Measurements from ENCODE around the gene STOML3. TPM values are rescaled to one million over a fixed set of nuclear protein-coding genes. Genes with fewer than 3 reads are reported as not detected.

The STOML3 gene
- polyA plus RNA-seq, 1 of the 3 experiments (the other 2 are of a cell fraction), result not detected

GRCh38 chr13:39037880-39038568 is 47.4 kb upstream of the STOML3 start, which contains the start of the genes NHLRC3 and PROSER1 (continued):
- TF ChIP-seq, protein P1, sequence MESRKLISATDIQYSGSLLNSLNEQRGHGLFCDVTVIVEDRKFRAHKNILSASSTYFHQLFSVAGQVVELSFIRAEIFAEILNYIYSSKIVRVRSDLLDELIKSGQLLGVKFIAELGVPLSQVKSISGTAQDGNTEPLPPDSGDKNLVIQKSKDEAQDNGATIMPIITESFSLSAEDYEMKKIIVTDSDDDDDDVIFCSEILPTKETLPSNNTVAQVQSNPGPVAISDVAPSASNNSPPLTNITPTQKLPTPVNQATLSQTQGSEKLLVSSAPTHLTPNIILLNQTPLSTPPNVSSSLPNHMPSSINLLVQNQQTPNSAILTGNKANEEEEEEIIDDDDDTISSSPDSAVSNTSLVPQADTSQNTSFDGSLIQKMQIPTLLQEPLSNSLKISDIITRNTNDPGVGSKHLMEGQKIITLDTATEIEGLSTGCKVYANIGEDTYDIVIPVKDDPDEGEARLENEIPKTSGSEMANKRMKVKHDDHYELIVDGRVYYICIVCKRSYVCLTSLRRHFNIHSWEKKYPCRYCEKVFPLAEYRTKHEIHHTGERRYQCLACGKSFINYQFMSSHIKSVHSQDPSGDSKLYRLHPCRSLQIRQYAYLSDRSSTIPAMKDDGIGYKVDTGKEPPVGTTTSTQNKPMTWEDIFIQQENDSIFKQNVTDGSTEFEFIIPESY (IDR thresholded peaks at IDR 0.05; ENCODE audit: borderline replicate concordance, low read depth), result no peak
- TF ChIP-seq GABPA (IDR thresholded peaks at IDR 0.05; ENCODE audit: low read depth), result peak; percentile 63
- no peak for TF ChIP-seq EP300 (IDR thresholded peaks at IDR 0.05; ENCODE audit: borderline replicate concordance in 1 of 2, low read depth in 1 of 2, low read length in 1 of 2)
- TF ChIP-seq NRF1 (IDR thresholded peaks at IDR 0.05; ENCODE audit: low read depth, low read length), result no peak
- no peak for TF ChIP-seq NFIC (IDR thresholded peaks at IDR 0.05; ENCODE audit: borderline replicate concordance)
- 0 out of 2 replicates have a peak, but pooled peaks have one; percentile 21 for TF ChIP-seq YY1 (IDR thresholded peaks at IDR 0.05; ENCODE audit: low read depth)
- TF ChIP-seq RAD21 (IDR thresholded peaks at IDR 0.05; ENCODE audit: low read length), result no peak
- TF ChIP-seq, protein P2, sequence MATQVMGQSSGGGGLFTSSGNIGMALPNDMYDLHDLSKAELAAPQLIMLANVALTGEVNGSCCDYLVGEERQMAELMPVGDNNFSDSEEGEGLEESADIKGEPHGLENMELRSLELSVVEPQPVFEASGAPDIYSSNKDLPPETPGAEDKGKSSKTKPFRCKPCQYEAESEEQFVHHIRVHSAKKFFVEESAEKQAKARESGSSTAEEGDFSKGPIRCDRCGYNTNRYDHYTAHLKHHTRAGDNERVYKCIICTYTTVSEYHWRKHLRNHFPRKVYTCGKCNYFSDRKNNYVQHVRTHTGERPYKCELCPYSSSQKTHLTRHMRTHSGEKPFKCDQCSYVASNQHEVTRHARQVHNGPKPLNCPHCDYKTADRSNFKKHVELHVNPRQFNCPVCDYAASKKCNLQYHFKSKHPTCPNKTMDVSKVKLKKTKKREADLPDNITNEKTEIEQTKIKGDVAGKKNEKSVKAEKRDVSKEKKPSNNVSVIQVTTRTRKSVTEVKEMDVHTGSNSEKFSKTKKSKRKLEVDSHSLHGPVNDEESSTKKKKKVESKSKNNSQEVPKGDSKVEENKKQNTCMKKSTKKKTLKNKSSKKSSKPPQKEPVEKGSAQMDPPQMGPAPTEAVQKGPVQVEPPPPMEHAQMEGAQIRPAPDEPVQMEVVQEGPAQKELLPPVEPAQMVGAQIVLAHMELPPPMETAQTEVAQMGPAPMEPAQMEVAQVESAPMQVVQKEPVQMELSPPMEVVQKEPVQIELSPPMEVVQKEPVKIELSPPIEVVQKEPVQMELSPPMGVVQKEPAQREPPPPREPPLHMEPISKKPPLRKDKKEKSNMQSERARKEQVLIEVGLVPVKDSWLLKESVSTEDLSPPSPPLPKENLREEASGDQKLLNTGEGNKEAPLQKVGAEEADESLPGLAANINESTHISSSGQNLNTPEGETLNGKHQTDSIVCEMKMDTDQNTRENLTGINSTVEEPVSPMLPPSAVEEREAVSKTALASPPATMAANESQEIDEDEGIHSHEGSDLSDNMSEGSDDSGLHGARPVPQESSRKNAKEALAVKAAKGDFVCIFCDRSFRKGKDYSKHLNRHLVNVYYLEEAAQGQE (IDR thresholded peaks at IDR 0.05; ENCODE audit: low read depth, low read length), result peak; percentile 49
- no peak for TF ChIP-seq MEF2A (IDR thresholded peaks at IDR 0.05; ENCODE audit: borderline replicate concordance, low read depth)
- TF ChIP-seq POLR2AphosphoS5 (IDR thresholded peaks at IDR 0.05; ENCODE audit: low read depth, low read length), result no peak; the same call in none of the 2 replicates
- 0 out of 2 replicates have a peak, but pooled peaks have one; percentile 26 for TF ChIP-seq TEAD4 (IDR thresholded peaks at IDR 0.05; ENCODE audit: borderline replicate concordance, insufficient read depth)
- TF ChIP-seq FOSL2 (IDR thresholded peaks at IDR 0.05; ENCODE audit: borderline replicate concordance, low read depth), result peak; percentile 62; the same call in 1 of the 2 replicates
- peak; percentile 30; the same call in 1 of the 2 replicates for TF ChIP-seq PBX3 (IDR thresholded peaks at IDR 0.05)
- TF ChIP-seq FOXJ3 (CRISPR knock-in tag; IDR thresholded peaks at IDR 0.05), result no peak
- no peak for TF ChIP-seq GATA2 (CRISPR knock-in tag; IDR thresholded peaks at IDR 0.05)
- TF ChIP-seq EZH2phosphoT487 (IDR thresholded peaks at IDR 0.05; ENCODE audit: borderline replicate concordance, low read depth), result no peak
- no peak for TF ChIP-seq CTCF (IDR thresholded peaks at IDR 0.05)
- TF ChIP-seq USF1 (IDR thresholded peaks at IDR 0.05; ENCODE audit: borderline replicate concordance, low read depth), result no peak; the same call in 1 of the 2 replicates

Measured in SK-N-SH (cell line).